Measurements from ENCODE around the gene DENND1A.

GRCh38 chr9:123959787-123960186 is 29.9 kb upstream of the DENND1A start:
- TF ChIP-seq CTCF (IDR thresholded peaks at IDR 0.05) (no peak), POLR2A (IDR thresholded peaks at IDR 0.05) (no peak)

Measured in right lobe of liver (tissue), 4 donors.